GM21367 (cell line): Measurements from ENCODE around the gene TEAD1.
"Not testable (repeated sequence)": the region's sequence is repeated elsewhere in the genome, so short reads cannot be mapped to it uniquely, and the experiment has no call there.

Experiments used
- ATAC-seq: cut with Tn5 transposase; IDR thresholded peaks from one replicate; pipeline ENCODE4 v1.9.1; 2021; ENCODE audit not compliant: unreplicated experiment

The TEAD1 gene

DNA sequence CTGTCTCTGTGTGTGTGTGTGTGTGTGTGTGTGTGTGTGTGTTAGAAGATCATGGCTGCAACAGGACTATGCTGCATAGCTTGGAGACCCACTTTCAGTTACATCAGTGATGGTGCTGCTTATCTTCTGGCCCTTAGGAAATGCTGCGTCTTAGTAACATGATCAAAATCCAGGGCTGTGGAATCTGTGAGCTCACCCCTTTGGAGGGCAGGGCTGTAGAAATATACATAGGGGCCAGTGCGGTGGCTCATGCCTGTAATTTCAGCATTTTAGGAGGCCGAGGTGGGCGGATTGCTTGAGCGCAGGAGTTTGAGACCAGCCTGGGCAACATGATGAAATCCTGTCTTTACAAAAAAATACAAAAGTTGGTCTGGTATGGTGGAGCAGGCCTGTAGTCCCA, 183.4 kb downstream of the TEAD1 start:
- ATAC-seq: no peak

DNA sequence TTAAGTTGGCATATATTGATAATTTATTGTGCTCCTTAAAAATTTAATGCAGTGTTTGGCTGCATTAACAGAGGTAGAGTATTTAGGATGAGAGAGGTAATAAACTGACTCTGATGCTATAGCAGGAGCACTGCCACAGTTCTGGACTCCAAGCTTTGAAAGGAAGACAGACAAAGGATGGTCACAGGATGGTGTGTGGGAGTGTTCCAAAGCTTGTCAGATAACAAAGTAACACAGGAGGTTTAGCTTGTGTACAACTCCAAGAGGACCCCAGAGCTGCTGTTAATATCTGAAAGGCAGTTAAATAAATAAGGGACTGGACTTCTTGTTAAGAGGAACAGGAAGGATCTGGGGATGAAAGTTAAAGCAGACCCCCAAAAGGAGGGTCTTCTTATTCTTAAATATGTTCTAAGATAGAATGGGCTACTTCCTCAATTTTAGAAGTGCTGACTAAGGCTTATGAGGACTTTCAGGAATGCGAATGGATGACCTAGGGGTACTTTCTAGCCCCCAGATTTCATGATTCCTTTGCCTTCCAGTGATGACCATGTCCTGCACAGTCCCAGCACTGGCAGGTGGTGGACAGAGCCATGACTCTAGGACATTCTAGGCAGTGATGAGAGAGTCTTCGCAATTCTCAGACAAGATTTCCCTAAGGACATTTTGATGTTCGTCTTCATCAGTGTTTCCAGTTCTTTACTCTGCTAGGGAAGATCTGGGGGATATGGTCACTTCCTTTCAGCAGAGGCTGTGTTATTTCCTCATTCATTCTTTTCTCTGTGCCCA, 185.8 kb downstream of the TEAD1 start:
- no peak for ATAC-seq

DNA sequence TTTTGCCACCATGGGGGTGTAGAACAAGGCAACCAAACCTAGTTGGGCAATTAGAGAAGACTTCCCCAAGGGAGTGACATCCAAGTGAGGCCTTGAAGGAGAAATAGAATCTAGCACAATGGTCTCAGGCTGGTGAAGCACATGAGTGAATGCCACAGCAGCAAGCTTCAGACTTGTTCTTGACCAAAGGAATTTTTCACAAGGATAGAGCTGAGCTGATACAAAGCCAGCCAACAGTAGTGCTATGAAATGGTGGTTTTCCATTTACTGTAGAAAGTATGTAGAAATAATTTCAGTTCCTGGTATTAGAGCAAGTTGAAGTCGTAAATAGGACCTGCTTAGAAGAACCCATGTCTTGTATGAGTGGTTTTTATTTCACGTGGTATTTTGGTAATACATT, 186.6 kb downstream of the TEAD1 start:
- ATAC-seq: no peak

DNA sequence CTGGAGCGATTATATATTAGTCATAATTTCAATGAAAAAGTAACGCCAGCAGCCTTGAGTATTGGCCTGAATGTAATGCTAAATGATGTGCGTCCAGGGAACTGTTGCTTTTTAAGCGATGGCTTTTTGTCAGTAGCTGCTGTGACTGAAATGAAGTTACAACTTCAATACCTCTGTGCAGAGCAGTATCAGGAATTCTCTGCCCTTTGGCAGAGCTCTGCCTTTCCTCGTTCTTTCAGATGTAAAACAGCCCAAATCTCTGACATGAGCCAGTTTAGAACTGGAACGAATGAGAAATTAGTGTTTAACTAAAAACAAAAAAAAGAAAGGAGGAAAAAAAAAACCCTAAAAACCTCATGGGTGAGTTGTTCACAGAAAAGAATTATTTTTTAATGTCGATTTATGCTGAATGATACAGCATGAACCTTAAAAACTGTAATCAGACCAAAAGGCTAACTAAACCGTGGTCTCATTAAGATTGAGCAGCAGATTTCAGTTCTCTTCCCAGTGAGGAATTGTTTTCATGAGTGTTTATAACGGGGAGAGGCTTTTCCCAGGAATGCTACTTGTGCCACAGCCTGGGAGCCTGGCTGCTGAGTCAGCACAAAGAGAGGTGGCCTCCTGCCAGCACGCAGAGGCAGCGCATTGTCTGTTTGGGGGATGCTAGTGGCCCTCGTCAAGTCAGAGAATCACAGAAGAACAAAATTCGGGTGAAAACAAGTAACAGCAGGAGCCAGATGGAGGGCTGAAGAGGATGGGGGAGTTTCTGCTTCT, 188.7 kb downstream of the TEAD1 start:
- no peak for ATAC-seq

DNA sequence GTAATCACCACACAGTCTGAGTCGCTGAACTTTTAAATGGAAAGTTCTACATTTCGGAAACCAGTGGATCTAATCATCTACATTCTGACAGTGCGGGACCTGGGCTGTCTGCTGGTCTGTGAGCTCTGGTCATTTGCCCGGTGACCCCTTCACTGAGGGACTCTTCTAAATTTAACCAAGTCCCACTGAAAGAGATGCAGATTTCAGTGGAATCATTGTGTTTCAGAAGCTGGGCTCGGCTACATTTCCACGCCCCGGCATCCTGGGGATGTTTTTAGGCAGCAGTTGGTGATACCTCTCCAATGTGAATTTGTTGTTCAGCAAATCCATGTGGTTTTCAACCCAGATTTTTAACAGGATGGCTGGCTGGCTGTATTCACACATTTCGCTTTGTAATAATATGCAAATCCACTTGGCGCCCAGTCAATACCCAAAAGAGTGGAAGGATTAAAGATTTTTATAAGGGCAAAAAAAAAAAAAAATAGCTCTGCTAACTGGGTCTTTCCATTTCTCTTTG, 189.4 kb downstream of the TEAD1 start:
- no peak for ATAC-seq

GRCh38 chr11:12864316-12865156, 190.3 kb downstream of the TEAD1 start:
- ATAC-seq: no peak

- no peak for ATAC-seq
Observed at GRCh38 chr11:12865863-12866595, 191.8 kb downstream of the TEAD1 start.

GRCh38 chr11:12867531-12867930, 193.3 kb downstream of the TEAD1 start:
- no peak for ATAC-seq

DNA sequence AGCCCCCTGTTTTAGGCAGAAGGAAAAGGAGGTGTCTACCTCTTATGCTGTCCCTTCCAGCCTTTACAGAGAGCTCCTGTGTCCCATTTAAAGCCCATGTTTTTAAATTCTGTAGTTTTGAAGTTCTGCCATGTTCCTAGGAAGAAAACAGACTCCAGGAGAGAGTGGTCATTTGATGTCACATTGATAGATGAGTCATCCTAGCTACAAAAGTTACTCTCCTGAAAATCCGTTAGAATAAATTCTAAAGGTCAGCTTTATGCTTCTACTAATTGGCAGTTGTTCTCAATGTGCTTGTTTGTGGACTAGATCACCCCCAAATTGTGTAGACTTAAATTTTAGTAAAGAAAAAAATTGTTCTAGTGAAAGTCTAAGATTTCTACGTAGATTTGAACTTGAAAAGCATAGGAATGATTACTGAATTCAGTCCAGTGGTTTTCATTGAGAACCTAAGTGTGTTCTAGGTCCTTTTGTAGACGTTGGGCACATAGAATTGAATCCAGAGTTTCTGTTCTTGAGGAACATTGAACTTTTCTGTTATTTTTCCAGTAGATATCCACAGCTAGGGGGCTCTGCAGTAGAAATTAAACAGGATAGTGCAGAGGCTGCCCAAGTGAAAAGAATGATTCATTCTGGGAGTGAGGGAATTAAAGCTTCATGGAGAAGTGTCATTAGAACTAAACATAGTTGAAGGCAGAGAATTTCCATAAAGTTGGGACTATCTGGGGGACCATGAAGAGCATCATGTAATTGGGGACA, 194.3 kb downstream of the TEAD1 start:
- ATAC-seq: no peak

- ATAC-seq: no peak
Observed at GRCh38 chr11:12871241-12871640, 197.0 kb downstream of the TEAD1 start.

GRCh38 chr11:12871788-12872321, 197.6 kb downstream of the TEAD1 start:
- ATAC-seq: no peak

- ATAC-seq: no peak
Observed at GRCh38 chr11:12876340-12876739, 202.1 kb downstream of the TEAD1 start.

DNA sequence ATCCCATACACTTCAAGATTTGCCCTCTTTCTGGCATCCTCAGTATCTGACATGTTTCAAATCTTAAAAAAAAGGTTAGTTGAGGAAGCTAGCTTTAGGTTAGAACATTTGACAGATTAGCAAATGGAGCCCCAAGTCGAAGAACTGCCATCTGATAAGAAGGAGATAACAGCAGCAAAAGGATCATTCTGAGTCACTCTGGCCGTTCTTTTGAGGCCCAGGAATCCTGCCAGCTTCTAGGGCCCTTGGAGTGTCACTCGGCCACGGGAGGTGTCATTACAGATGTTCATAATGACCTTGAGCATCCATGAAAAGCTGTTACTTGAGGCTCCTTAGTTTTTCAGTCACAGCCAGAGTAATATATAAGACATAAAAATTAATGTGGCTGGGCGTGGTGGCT, 202.8 kb downstream of the TEAD1 start:
- ATAC-seq: no peak

DNA sequence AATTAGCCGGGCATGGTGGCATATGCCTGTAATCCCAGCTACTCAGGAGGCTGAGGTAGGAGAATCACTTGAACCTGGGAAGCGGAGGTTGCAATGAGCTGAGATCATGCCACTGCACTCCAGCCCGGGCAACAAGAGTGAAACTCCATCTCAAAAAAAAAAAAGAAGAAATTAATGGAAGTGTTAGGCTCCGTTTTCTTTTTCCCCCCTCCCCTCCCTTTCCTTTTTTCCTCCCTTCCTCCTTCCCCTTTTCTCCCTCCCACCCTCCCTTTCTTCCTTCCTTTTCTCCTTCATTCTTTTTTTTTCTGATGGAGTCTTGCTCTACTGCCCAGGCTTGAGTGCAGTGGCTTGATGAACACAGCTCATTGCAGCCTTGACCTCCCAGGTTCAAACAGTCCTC, 203.3 kb downstream of the TEAD1 start:
- not testable (repeated sequence) for ATAC-seq

DNA sequence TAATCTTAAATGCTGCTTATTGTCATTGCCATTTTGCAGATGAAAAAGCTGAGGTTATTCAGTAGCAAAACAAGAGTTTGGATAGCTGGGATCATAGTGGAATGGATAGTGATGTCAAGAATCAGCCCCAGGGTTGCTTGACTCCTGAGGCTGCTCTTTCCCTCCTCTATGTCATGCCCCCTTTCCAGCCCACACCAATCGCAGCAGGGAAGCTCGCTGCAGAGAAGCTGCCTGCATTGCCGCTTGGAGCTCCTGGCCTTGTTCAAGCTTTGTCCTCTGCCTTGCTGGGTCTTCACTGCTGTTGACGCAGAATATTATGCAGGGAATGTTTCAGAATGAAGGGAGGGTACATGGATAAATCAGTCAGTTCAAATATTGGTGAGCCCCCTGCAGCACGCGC, 206.1 kb downstream of the TEAD1 start:
- ATAC-seq: no peak

GRCh38 chr11:12882670-12883069, 208.4 kb downstream of the TEAD1 start:
- ATAC-seq: no peak

DNA sequence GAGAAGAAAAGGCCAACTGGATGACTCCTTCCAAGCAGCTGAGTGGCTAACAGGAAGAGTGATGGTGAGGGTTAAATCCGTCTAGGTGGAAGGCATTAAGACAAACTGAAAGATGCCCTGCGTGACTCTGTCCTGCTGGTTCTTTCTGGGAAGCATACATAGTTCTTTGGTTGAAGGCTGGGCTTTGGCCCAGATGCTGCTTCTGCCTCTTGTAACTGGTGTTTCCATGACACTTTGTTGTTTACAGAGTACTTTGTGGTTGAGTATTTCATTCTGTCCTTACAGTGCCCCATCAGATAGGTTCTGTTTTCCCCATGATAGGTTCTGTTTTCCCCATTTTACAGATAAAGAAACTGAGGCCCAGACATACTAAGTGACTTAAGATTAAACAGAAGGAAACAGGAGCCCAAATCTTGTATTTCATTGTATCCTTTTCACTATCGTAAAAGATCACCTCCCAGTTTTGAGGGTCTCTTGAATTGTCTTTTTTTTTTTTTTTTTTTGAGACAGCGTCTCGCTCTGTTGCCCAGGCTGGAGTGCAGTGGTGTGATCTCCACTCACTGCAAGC, 210.6 kb downstream of the TEAD1 start:
- ATAC-seq: no peak

DNA sequence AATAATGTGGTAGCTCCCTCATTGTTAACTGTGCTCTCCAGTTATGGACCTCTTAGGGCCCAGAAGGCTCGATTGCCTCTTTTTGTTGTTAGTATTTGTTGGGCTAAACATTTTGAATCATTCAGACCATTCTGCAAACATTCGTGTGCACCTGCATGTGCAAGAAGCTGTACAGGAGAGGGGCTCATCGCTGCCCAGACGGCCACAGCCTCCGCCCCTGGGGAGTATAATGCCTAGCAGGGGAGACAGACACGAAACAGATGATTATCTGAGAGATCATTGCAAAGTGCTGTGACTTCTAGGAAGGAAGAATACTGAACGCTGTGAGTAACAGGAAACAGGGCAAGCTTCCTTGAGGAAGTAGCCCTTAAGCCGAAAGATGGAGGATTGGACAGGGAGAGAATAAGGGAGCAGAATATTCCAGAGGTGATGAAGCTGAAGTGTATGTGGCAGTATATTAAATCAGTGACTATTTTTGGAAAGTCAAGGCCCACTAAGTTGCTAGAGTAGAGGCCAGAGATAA, 211.6 kb downstream of the TEAD1 start:
- no peak for ATAC-seq

DNA sequence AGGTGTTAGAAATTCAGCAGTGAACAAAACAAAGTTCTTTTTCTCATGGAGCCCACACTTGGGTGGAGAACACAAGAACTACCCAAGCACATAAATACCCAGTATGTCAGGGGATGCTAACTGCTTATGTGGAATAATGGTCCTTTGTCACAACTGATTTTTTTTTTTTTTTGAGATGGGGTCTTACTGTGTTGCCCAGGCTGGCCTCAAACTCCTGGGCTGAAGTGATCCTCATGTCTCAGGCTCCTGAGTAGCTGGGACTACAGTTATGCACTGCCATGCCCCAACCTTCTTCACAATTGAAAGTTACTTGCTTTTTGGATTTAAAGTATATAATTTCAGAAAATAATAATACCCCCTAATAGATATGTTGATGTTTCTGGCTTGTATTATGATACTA, 212.3 kb downstream of the TEAD1 start:
- ATAC-seq: no peak
